Activated CD8-positive, alpha-beta T cell treated with anti-CD3 and anti-CD28 coated beads, Interleukin-2, amount 10 ng/mL, durations not matched to agents 7 days and 5 days (primary cell): Measurements from ENCODE around the gene WRAP73. TPM values are rescaled to one million over a fixed set of nuclear protein-coding genes. Genes with fewer than 3 reads are reported as not detected.

Experiments used
- ATAC-seq: fragments of 150-1000 bp; cut with Tn5 transposase; one replicate; pipeline ENCODE4 v1.10.0; 2021; ENCODE audit warnings: moderate library complexity
- CTCF ChIA-PET: fragments of 350-600 bp; sonication (Branson Sonifier 250); formaldehyde crosslinking; loops from one replicate; lab custom pipeline; 2021; ENCODE audit warnings: antibody characterized with exemption; lab: Charles Lee
- POLR2A ChIA-PET: fragments of 350-600 bp; sonication (Branson Sonifier 250); formaldehyde crosslinking; loops from one replicate; lab custom pipeline; 2021; ENCODE audit warnings: antibody characterized with exemption; lab: Charles Lee
- DNase-seq: peaks from one replicate; pipeline ENCODE4 v3.0.0-alpha.2; 2020
- H3K27ac Mint-ChIP-seq: one replicate; pipeline ENCODE4 v1.8.0; 2021; ENCODE audit warnings: mild to moderate bottlenecking, mixed read lengths
- H3K27me3 Mint-ChIP-seq: one replicate; pipeline ENCODE4 v1.8.0; 2021; ENCODE audit warnings: low read depth, mixed read lengths
- H3K36me3 Mint-ChIP-seq: one replicate; pipeline ENCODE4 v1.8.0; 2021; ENCODE audit warnings: low read depth, mixed read lengths
- H3K4me1 Mint-ChIP-seq: one replicate; pipeline ENCODE4 v1.8.0; 2021; ENCODE audit warnings: low read depth, mixed read lengths
- H3K4me3 Mint-ChIP-seq: one replicate; pipeline ENCODE4 v1.8.0; 2021; ENCODE audit warnings: mild to moderate bottlenecking, mixed read lengths
- H3K9me3 Mint-ChIP-seq: one replicate; pipeline ENCODE4 v1.8.0; 2022; ENCODE audit warnings: mixed read lengths; ENCODE audit not compliant: insufficient read depth
- total RNA-seq, 2 experiments: library from RNA; stranded (reverse); gene quantifications; one replicate each; pipeline ENCODE4 v1.2.3, GENCODE V29; 2021

The WRAP73 gene
- total RNA-seq, 2 experiments from 2014 or later = 33.1 to 36.7 TPM

DNA sequence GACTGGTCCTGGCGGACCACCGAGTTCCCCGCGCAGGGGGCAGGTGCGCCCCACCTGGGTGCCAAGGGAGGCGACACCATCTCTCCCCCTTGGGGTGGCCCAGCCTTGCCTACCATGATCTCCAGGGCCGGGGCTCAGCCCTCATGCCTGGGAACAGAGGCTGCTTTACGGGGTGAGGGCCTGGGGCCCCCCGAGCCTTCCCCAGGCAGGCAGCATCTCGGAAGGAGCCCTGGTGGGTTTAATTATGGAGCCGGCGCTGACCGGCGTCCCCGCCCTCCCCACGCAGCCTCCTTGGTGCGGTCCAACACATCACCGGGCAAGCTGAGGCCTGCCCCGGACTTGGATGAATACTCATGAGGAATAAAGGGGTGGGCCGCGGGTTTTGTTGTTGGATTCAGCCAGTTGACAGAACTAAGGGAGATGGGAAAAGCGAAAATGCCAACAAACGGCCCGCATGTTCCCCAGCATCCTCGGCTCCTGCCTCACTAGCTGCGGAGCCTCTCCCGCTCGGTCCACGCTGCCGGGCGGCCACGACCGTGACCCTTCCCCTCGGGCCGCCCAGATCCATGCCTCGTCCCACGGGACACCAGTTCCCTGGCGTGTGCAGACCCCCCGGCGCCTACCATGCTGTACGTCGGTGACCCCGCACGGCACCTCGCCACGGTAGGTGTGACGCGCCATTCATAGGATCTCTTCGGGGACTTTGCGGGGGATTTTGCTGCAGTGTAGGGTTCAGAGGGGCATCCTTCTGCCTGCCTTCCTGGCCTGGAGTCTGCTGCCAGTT is 40.6 kb upstream of the WRAP73 start:
- POLR2A ChIA-PET = no interaction called here
- H3K27me3 Mint-ChIP-seq = no peaks in the 10 kb centered on the region
- no peak for ATAC-seq
- H3K4me3 Mint-ChIP-seq = no peak overlapping the region
- H3K36me3 Mint-ChIP-seq = no peaks in the 10 kb centered on the region
- no peak overlapping the region for H3K27ac Mint-ChIP-seq
- CTCF ChIA-PET = no interaction called here
- no peak for DNase-seq
- H3K9me3 Mint-ChIP-seq = no peaks in the 10 kb centered on the region
- no peaks in the 10 kb centered on the region for H3K4me1 Mint-ChIP-seq

DNA sequence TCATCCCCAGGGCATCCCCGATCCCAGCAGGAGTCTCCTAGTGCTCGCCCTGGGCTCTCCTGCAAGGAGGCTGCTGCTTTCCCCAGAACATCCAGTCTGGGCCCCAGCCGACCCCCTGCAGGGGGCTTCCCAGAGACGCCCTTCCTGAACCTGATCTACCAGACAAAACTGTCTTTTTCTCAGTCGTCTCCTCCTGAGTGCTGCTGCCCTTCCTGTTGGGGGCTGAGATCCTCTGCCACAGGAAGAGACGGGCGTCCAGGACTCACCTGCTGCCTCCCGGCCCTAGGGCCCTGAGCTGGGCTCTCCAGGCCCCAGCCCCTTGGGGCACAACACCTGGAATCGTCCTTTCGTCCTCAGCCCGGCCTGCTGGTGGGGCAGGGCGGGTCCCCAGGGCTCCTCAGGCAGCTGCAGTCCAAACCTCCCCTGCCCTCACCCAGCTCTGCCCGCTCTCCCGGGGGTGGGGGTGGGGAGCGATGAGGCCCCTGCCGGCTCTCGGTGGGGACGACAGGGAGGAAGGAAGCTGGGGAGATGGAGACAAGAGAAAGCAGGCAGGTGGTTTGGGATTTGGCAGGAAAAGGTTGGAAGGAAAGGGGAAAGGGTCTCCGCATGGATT is 39.3 kb upstream of the WRAP73 start:
- no peak overlapping the region for H3K27ac Mint-ChIP-seq
- no peaks in the 10 kb centered on the region for H3K4me1 Mint-ChIP-seq
- DNase-seq = no peak
- H3K9me3 Mint-ChIP-seq = no peaks in the 10 kb centered on the region
- no peak for ATAC-seq
- no peak overlapping the region for H3K4me3 Mint-ChIP-seq
- H3K27me3 Mint-ChIP-seq = no peaks in the 10 kb centered on the region
- no peaks in the 10 kb centered on the region for H3K36me3 Mint-ChIP-seq
- POLR2A ChIA-PET = no interaction called here
- CTCF ChIA-PET = no interaction called here

DNA sequence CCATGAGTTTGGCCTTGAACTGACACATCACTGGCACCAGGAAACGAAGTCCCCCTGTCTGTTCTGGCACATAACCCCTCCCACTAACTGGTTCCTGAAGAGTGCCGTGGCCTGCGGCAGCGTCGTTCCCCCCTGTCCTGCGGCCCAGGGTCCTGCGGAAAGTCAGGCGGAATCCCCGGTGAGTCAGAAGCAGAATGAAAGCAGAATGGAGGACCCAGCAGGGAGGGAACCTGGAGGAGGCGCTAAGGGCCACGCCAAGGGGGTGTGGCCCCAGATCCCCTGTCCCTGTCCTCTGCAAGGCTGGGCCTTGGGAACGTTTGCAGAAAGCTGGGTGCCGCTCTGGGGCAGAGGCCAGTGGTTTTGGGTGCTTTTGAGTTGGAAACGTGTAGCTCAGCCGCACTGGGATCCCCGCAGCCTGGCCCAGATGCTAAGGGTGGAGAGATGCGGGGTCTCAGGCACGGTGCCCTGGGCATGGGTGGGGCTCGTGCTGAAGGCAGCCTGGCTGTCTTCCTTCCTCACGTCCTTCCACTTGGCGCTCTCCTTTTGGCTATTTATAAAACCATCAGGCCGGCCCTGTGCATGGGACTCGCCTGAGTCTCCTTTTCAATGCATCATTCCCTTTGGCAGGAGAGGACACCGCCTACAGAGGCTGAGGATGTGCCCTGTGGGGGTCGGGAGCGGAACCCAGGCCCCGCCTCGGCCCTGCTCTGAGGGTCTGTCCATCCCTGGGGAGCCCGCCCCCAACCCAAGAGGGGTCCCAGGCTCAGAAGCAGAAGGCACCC is 38.6 kb upstream of the WRAP73 start:
- Mint-ChIP-seq H3K27ac (no peak overlapping the region), H3K27me3 (no peaks in the 10 kb centered on the region), H3K4me1 (no peaks in the 10 kb centered on the region), H3K36me3 (no peaks in the 10 kb centered on the region), H3K9me3 (no peaks in the 10 kb centered on the region), H3K4me3 (no peak overlapping the region)
- ChIA-PET CTCF (no interaction called here), POLR2A (no interaction called here)
- ATAC-seq (no peak), DNase-seq (no peak)

DNA sequence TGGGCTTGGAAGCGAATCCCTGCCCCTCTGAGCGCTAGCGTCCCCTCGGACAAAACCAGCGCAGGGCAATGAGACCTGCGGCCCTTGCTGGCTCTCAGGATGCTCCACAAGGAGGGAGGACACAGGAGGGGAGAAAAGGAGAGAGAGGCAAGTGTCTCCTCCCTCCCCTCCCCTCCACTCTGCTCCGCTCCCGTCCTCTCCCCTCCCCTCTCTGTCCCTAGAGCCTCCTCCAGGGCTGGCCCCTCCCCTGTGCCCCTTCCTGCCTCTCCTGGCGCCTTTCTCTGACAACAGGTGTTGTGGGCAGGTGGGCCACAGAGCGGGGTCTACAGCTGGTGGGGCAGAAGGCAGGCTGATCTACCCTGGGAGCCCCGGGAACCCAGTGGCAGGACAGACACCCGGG is 37.6 kb upstream of the WRAP73 start:
- Mint-ChIP-seq H3K4me3 (no peak overlapping the region), H3K27ac (no peak overlapping the region), H3K36me3 (no peaks in the 10 kb centered on the region), H3K9me3 (no peaks in the 10 kb centered on the region), H3K4me1 (no peaks in the 10 kb centered on the region), H3K27me3 (no peaks in the 10 kb centered on the region)
- DNase-seq = no peak
- ChIA-PET CTCF (interaction anchor here (1.6 kb wide), 1 partner anchor 37 kb away, joined by 5 read pairs; no protein-coding TSS in a partner anchor), POLR2A (no interaction called here)
- no peak for ATAC-seq

DNA sequence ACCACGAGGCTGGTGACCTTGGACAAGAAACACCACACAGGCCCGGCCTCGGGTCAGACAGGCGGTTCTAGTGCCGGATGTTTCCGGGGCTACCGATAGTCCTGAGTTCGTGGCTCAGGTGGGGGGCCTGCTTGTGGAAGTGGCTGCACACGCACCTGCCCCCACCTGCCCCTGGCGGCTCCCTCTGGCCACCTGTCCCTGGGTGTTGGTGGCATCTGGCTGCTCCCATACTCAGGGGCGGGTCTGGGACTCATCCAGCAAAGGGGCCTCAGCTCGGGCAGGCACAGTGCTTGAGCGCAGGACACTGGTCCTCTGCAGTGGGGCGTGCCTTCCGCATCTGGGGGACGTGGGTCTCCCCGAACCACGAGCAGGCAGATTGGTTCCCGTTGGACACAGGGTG is 36.0 kb upstream of the WRAP73 start:
- POLR2A ChIA-PET = no interaction called here
- no peak overlapping the region for H3K4me3 Mint-ChIP-seq
- no peak overlapping the region for H3K27ac Mint-ChIP-seq
- ATAC-seq (no peak), DNase-seq (no peak)
- CTCF ChIA-PET = interaction anchor here (1.6 kb wide), 1 partner anchor 39 kb away, joined by 5 read pairs; no protein-coding TSS in a partner anchor
- H3K9me3 Mint-ChIP-seq = no peaks in the 10 kb centered on the region
- no peaks in the 10 kb centered on the region for H3K4me1 Mint-ChIP-seq
- H3K36me3 Mint-ChIP-seq = no peaks in the 10 kb centered on the region
- H3K27me3 Mint-ChIP-seq = no peaks in the 10 kb centered on the region

DNA sequence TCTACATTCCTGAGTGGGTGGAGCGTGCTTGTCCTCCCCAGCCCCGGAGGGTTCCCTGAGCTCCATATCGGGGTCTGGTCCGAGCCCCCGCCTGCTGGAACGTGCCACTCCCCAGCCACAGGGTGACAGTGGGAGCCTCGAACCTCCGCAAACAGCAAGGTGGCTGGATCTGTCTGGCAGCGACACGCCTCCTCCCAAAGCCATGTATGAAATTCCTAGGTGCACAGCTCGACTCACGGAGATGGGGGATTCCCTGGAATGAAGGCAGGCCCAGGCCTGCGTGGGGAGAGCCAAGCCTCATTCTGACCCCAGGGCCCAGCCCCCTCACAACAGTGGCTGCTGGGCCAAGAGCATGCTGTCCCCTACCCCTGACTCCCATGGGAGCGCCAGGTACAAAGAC is 35.3 kb upstream of the WRAP73 start:
- no peak for DNase-seq
- ChIA-PET CTCF (no interaction called here), POLR2A (no interaction called here)
- H3K36me3 Mint-ChIP-seq = no peaks in the 10 kb centered on the region
- no peaks in the 10 kb centered on the region for H3K4me1 Mint-ChIP-seq
- H3K4me3 Mint-ChIP-seq = no peak overlapping the region
- no peaks in the 10 kb centered on the region for H3K27me3 Mint-ChIP-seq
- H3K9me3 Mint-ChIP-seq = no peaks in the 10 kb centered on the region
- no peak overlapping the region for H3K27ac Mint-ChIP-seq
- no peak for ATAC-seq

DNA sequence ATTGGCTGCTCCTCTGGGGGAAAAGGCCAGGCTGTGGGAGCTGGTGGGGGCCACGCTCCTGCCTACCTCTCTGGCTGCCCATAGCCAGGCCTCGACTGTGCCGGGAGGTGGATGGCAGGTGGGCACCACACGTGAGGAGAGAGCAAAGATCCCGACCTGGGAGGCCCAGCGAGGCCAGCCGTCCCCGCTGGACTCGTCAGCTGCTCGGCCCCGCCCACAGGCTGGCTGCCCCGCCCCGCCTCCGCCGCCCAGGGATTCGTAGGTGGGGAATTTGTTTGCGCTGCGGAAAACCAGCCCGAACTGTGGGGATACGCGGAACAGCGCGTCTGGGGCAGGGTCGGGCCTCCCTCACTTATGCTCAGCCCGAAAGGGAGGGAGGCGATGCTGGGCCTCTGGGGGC is 34.1 kb upstream of the WRAP73 start:
- Mint-ChIP-seq H3K4me3 (no peak overlapping the region), H3K9me3 (no peaks in the 10 kb centered on the region), H3K4me1 (peaks cover 3% of the 10 kb centered on the region), H3K36me3 (no peaks in the 10 kb centered on the region), H3K27ac (no peak overlapping the region), H3K27me3 (peaks cover 10% of the 10 kb centered on the region)
- DNase-seq (no peak), ATAC-seq (no peak)
- CTCF ChIA-PET = no interaction called here
- POLR2A ChIA-PET = no interaction called here

DNA sequence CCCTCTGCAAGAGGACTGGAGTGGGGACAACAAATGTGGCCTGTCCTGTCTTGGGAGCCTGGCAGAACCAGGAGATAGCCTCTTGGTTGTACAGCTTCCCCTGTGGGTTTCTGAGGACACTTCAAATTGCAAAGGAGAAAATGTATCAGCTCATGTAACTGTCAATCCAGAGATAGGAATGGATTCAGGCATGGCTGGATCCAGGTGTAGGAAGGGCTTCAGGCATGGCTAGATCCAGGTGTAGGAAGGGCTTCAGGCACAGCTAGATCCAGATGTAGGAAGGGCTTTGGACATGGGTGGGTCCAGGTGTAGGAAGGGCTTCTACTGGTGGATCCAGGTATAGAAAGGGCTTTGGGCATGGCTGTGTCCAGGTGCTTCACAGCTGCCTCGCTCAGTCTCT is 33.3 kb upstream of the WRAP73 start:
- Mint-ChIP-seq H3K36me3 (no peaks in the 10 kb centered on the region), H3K27ac (no peak overlapping the region), H3K4me3 (no peak overlapping the region), H3K4me1 (peaks cover 6% of the 10 kb centered on the region), H3K27me3 (peaks cover 10% of the 10 kb centered on the region), H3K9me3 (no peaks in the 10 kb centered on the region)
- ChIA-PET POLR2A (no interaction called here), CTCF (no interaction called here)
- no peak for ATAC-seq
- no peak for DNase-seq

DNA sequence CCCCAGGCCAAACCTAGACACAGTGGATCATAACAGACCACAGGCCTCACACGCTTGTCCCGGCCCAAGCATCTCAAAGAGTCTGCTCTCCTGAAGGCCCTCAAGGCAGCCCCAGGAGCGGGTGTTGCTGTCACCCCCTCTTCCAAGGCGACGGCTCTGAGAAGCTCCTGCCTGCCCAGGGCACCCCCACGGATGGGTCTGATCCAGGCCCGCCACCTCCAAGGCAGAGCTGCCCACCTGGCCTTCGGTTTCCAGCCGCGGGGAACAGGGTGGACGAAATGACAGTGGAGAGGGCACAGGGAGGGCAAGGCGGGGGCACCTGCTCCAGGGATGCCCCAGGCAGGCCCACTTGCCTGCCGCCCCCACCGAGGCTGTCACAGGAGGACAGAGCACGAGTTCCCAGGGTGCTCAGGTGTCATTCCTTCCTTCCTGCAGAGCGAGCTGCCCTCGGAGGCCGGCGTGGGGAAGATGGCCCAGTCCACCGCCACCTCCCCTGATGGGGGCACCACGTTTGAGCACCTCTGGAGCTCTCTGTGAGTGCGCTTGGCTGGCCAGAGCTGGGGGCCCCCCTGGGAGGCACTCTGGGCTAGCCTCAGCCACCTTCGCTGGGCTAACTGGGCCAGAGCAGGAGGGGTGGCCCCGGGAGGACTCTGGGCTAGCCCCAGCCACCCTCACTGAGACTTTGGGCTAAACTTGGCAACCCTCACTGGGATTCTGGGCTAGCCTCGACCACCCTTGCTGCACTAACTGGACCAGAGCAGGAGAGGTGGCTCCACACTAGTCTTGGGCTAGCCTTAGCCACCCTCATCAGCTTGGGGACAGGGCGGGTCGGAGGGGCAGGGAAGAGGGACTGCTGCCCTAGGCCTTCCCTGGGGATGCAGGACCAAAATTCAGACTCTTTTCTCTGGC is 32.2 kb upstream of the WRAP73 start:
- Mint-ChIP-seq H3K4me1 (peaks cover 16% of the 10 kb centered on the region), H3K27ac (no peak overlapping the region), H3K9me3 (no peaks in the 10 kb centered on the region), H3K4me3 (no peak overlapping the region), H3K36me3 (no peaks in the 10 kb centered on the region), H3K27me3 (peaks cover 10% of the 10 kb centered on the region)
- CTCF ChIA-PET = no interaction called here
- POLR2A ChIA-PET = no interaction called here
- no peak for DNase-seq
- ATAC-seq = no peak

DNA sequence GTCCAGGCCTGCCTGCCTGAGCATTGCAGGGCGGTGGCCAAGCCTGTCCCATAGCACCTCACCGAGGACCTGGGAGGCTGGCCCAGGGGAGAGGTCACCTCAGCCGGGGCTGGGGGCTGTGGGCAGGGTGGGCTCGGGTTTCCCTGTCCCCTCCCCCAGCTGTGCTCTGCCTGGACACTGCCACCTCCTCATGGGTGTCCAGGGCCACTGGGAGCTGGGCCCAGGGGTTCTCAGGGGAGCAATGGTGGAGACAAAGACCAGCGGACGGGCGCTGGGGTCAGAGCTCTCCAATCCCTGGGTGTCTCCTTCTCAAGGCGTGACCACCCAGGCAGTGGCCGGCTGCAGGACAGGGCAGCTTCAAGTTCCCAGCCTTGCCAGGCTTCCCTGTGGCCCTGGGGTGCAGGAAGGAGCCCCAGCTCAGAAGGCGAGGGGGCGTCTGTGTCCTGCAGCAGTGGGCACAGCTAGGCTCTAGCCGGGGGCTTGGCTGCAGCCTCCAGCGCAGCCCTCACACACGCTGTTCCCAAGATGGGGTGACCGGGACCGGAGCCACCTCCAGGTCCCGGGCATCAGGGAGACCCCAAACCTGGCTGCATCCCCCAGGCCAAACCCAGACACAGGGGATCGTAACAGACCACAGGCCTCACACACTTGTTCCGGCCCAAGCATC is 31.5 kb upstream of the WRAP73 start:
- H3K9me3 Mint-ChIP-seq = no peaks in the 10 kb centered on the region
- H3K4me3 Mint-ChIP-seq = no peak overlapping the region
- ChIA-PET POLR2A (no interaction called here), CTCF (no interaction called here)
- H3K4me1 Mint-ChIP-seq = peaks cover 19% of the 10 kb centered on the region
- H3K27ac Mint-ChIP-seq = no peak overlapping the region
- ATAC-seq = no peak
- peaks cover 10% of the 10 kb centered on the region for H3K27me3 Mint-ChIP-seq
- no peak for DNase-seq
- no peaks in the 10 kb centered on the region for H3K36me3 Mint-ChIP-seq
